ENCODE measurements around the gene NELFE.
"Not testable (repeated sequence)": the region's sequence is repeated elsewhere in the genome, so short reads cannot be mapped to it uniquely, and the experiment has no call there.

NELFE gene

GRCh38 chr6:31918069-31918720 is 40.6 kb downstream of the NELFE start:
- no peak for DNase-seq (ENCODE audit: low spot score)

GRCh38 chr6:31915756-31916155 is 43.0 kb downstream of the NELFE start:
- no peak for DNase-seq (ENCODE audit: low spot score)

- DNase-seq (ENCODE audit: low spot score): no peak
These were observed 43.4 kb downstream of the NELFE start for GRCh38 chr6:31915351-31915750.

- DNase-seq (ENCODE audit: low spot score): no peak
These were observed 46.8 kb downstream of the NELFE start for GRCh38 chr6:31911826-31912585.

GRCh38 chr6:31909298-31909697 is 49.5 kb downstream of the NELFE start:
- not testable (repeated sequence) for DNase-seq (ENCODE audit: low spot score)

GRCh38 chr6:31908791-31909190 is 50.0 kb downstream of the NELFE start:
- no peak for DNase-seq (ENCODE audit: low spot score)

- DNase-seq (ENCODE audit: low spot score): not testable (repeated sequence)
These were observed 50.5 kb downstream of the NELFE start for GRCh38 chr6:31908255-31908654.

GRCh38 chr6:31907158-31907813 is 51.5 kb downstream of the NELFE start:
- DNase-seq (ENCODE audit: low spot score): no peak

- DNase-seq (ENCODE audit: low spot score): not testable (repeated sequence)
These were observed 52.0 kb downstream of the NELFE start for GRCh38 chr6:31906727-31907126.

GRCh38 chr6:31906122-31906521 is 52.6 kb downstream of the NELFE start:
- no peak for DNase-seq (ENCODE audit: low spot score)

- no peak for DNase-seq (ENCODE audit: low spot score)
These were observed 53.7 kb downstream of the NELFE start for GRCh38 chr6:31905041-31905440.

GRCh38 chr6:31903957-31904356 is 54.8 kb downstream of the NELFE start:
- no peak for DNase-seq (ENCODE audit: low spot score)

All from hematopoietic multipotent progenitor cell treated with erythropoietin and hydrocortisone succinate and interleukin-3 and kit ligand, for 15 days (in vitro differentiated cells).